Endothelial cell of umbilical vein (primary cell): ENCODE data around the gene GPSM1.

Source experiments
- CTCF ChIP-seq, 2 donors: IDR thresholded peaks; 1 replicate in 1 of 2; 2 replicates in 1 of 2; pipeline ENCODE4 v1.5.1; 2011; ENCODE audit warnings: low read length in 2 of 2, mild to moderate bottlenecking in 2 of 2, moderate library complexity in 2 of 2, control low read depth in 1 of 2, inconsistent platforms in 1 of 2, low read depth in 1 of 2; ENCODE audit not compliant: insufficient read depth in 1 of 2; ENCODE audit errors: extremely low read depth in 1 of 2
- EZH2 ChIP-seq: IDR thresholded peaks from 2 replicates; pipeline ENCODE4 v1.6.1; 2012; ENCODE audit warnings: borderline replicate concordance, low read depth, mild to moderate bottlenecking, moderate library complexity, low read length, inconsistent platforms; ENCODE audit not compliant: severe bottlenecking
- FOS ChIP-seq: IDR thresholded peaks from 2 replicates; pipeline ENCODE4 v1.6.1; 2011; ENCODE audit warnings: mild to moderate bottlenecking, low read length, moderate library complexity, borderline replicate concordance; ENCODE audit not compliant: insufficient read depth
- GATA2 ChIP-seq: IDR thresholded peaks from 2 replicates; pipeline ENCODE4 v1.7.0; 2011; ENCODE audit warnings: low read depth, mild to moderate bottlenecking, moderate library complexity, mixed read lengths, low read length; ENCODE audit not compliant: insufficient read length, insufficient read depth
- JUN ChIP-seq: IDR thresholded peaks from 2 replicates; pipeline ENCODE4 v1.6.1; 2011; ENCODE audit warnings: borderline replicate concordance, low read depth; ENCODE audit not compliant: insufficient read length, insufficient read depth
- MYC ChIP-seq: IDR thresholded peaks from one replicate; pipeline ENCODE4 v1.6.1; 2011; ENCODE audit warnings: mild to moderate bottlenecking, low read depth, low read length
- POLR2A ChIP-seq: IDR thresholded peaks from 2 replicates; pipeline ENCODE4 v1.6.1; 2012; ENCODE audit warnings: low read depth, mild to moderate bottlenecking, control low read depth, low read length
- POLR2AphosphoS5 ChIP-seq: IDR thresholded peaks from 2 replicates; pipeline ENCODE4 v1.6.1; 2012; ENCODE audit warnings: low read depth, mild to moderate bottlenecking, control low read depth, low read length, moderate library complexity; ENCODE audit not compliant: insufficient read depth
- TF ChIP-seq, protein P1 (sequence below): IDR thresholded peaks from 2 replicates; pipeline ENCODE4 v1.6.1; 2011; ENCODE audit not compliant: insufficient read depth, insufficient read length

GRCh38 chr9:136310273-136311030 lies 16.9 kb upstream of the GPSM1 start:
- TF ChIP-seq POLR2AphosphoS5 (no peak), POLR2A (no peak), CTCF (IDR thresholded peaks at IDR 0.05; ENCODE audit: extremely low read depth in 1 of 2, insufficient read depth in 1 of 2, low read depth in 1 of 2, low read length in 2 of 2) (no peak), EZH2 (no peak), GATA2 (no peak), MYC (no peak), JUN (no peak), FOS (no peak)
- TF ChIP-seq, protein P1, sequence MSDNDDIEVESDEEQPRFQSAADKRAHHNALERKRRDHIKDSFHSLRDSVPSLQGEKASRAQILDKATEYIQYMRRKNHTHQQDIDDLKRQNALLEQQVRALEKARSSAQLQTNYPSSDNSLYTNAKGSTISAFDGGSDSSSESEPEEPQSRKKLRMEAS, result no peak
